T-helper 1 cell treated with Interleukin-12 subunit alpha and Interleukin-12 subunit beta and Interleukin-4 antibody, amounts not matched to agents 30 μg/mL and 1 μg/mL, for 36 hours (primary cell): ENCODE results near the gene SLAIN1.
"Not testable (repeated sequence)": the region's sequence is repeated elsewhere in the genome, so short reads cannot be mapped to it uniquely, and the experiment has no call there.

ENCODE experiments used
- H3K27ac Mint-ChIP-seq: one replicate; pipeline ENCODE4 v1.8.0; 2021; ENCODE audit warnings: mild to moderate bottlenecking, mixed read lengths
- H3K27me3 Mint-ChIP-seq: one replicate; pipeline ENCODE4 v1.8.0; 2021; ENCODE audit warnings: low read depth, mixed read lengths
- H3K36me3 Mint-ChIP-seq: one replicate; pipeline ENCODE4 v1.8.0; 2021; ENCODE audit warnings: low read depth, mixed read lengths
- H3K4me1 Mint-ChIP-seq: one replicate; pipeline ENCODE4 v1.8.0; 2021; ENCODE audit warnings: low read depth, mixed read lengths
- H3K4me3 Mint-ChIP-seq: one replicate; pipeline ENCODE4 v1.8.0; 2021; ENCODE audit warnings: mild to moderate bottlenecking, moderate library complexity, mixed read lengths
- H3K9me3 Mint-ChIP-seq: one replicate; pipeline ENCODE4 v1.8.0; 2021; ENCODE audit warnings: mixed read lengths

Gene SLAIN1

GRCh38 chr13:77697217-77698103 is at the start of gene SLAIN1:
Gene SLAIN1 (plus strand): TSS chr13:77697687. CDS start chr13:77697914, 227 bp downstream.
- Mint-ChIP-seq H3K9me3 (no peaks in the 10 kb centered on the region), H3K36me3 (peaks cover 4% of the 10 kb centered on the region), H3K4me3 (peak within 1 kb of the TSS; percentile 95), H3K4me1 (peaks cover 30% of the 10 kb centered on the region), H3K27ac (peak within 1 kb of the TSS; percentile 63), H3K27me3 (peaks cover 29% of the 10 kb centered on the region)

GRCh38 chr13:77650409-77650808 is 47.1 kb upstream of the SLAIN1 start:
- no peak overlapping the region for H3K4me3 Mint-ChIP-seq
- peaks cover 4% of the 10 kb centered on the region for H3K9me3 Mint-ChIP-seq
- no peaks in the 10 kb centered on the region for H3K4me1 Mint-ChIP-seq
- no peaks in the 10 kb centered on the region for H3K27me3 Mint-ChIP-seq
- no peak overlapping the region for H3K27ac Mint-ChIP-seq
- no peaks in the 10 kb centered on the region for H3K36me3 Mint-ChIP-seq

GRCh38 chr13:77653301-77653700 is 44.2 kb upstream of the SLAIN1 start:
- Mint-ChIP-seq H3K27ac (no peak overlapping the region), H3K9me3 (peaks cover 4% of the 10 kb centered on the region), H3K4me1 (no peaks in the 10 kb centered on the region), H3K4me3 (no peak overlapping the region), H3K36me3 (no peaks in the 10 kb centered on the region), H3K27me3 (peaks cover 7% of the 10 kb centered on the region)

- peaks cover 10% of the 10 kb centered on the region for H3K27me3 Mint-ChIP-seq
- not testable (repeated sequence) for H3K4me3 Mint-ChIP-seq, H3K4me1 Mint-ChIP-seq, H3K9me3 Mint-ChIP-seq, H3K27ac Mint-ChIP-seq, H3K36me3 Mint-ChIP-seq
Observed at GRCh38 chr13:77660016-77660415, 37.5 kb upstream of the SLAIN1 start.

GRCh38 chr13:77660841-77661250 is 36.6 kb upstream of the SLAIN1 start:
- peaks cover 15% of the 10 kb centered on the region for H3K27me3 Mint-ChIP-seq
- H3K4me3 Mint-ChIP-seq: no peak overlapping the region
- no peaks in the 10 kb centered on the region for H3K9me3 Mint-ChIP-seq
- no peaks in the 10 kb centered on the region for H3K4me1 Mint-ChIP-seq
- no peak overlapping the region for H3K27ac Mint-ChIP-seq
- no peaks in the 10 kb centered on the region for H3K36me3 Mint-ChIP-seq

GRCh38 chr13:77662301-77662700 is 35.2 kb upstream of the SLAIN1 start:
- not testable (repeated sequence) for H3K4me1 Mint-ChIP-seq, H3K27ac Mint-ChIP-seq, H3K4me3 Mint-ChIP-seq, H3K9me3 Mint-ChIP-seq, H3K36me3 Mint-ChIP-seq
- H3K27me3 Mint-ChIP-seq: peaks cover 16% of the 10 kb centered on the region

- not testable (repeated sequence) for H3K36me3 Mint-ChIP-seq, H3K4me1 Mint-ChIP-seq
Observed at GRCh38 chr13:77662831-77663230, 34.7 kb upstream of the SLAIN1 start.

GRCh38 chr13:77674852-77675251 is 22.6 kb upstream of the SLAIN1 start:
- H3K27me3 Mint-ChIP-seq: peaks cover 53% of the 10 kb centered on the region
- H3K27ac Mint-ChIP-seq: no peak overlapping the region
- H3K36me3 Mint-ChIP-seq: no peaks in the 10 kb centered on the region
- peaks cover 6% of the 10 kb centered on the region for H3K4me1 Mint-ChIP-seq
- no peak overlapping the region for H3K4me3 Mint-ChIP-seq
- peaks cover 11% of the 10 kb centered on the region for H3K9me3 Mint-ChIP-seq

More at GRCh38 chr13:77662831-77663230, 34.7 kb upstream of the SLAIN1 start:
- not testable (repeated sequence) for H3K4me3 Mint-ChIP-seq, H3K27ac Mint-ChIP-seq, H3K9me3 Mint-ChIP-seq
- H3K27me3 Mint-ChIP-seq: peaks cover 16% of the 10 kb centered on the region

- Mint-ChIP-seq H3K27ac (no peak overlapping the region), H3K4me1 (no peaks in the 10 kb centered on the region), H3K9me3 (peaks cover 3% of the 10 kb centered on the region), H3K4me3 (no peak overlapping the region), H3K36me3 (no peaks in the 10 kb centered on the region), H3K27me3 (peaks cover 46% of the 10 kb centered on the region)
Observed at GRCh38 chr13:77678691-77679235, 18.7 kb upstream of the SLAIN1 start.

GRCh38 chr13:77687799-77688198 is 9.7 kb upstream of the SLAIN1 start:
- Mint-ChIP-seq H3K9me3 (peaks cover 9% of the 10 kb centered on the region), H3K36me3 (no peaks in the 10 kb centered on the region), H3K4me3 (no peak overlapping the region), H3K27ac (no peak overlapping the region), H3K27me3 (peaks cover 35% of the 10 kb centered on the region), H3K4me1 (no peaks in the 10 kb centered on the region)

GRCh38 chr13:77691871-77692270 is 5.6 kb upstream of the SLAIN1 start:
- Mint-ChIP-seq H3K4me3 (no peak overlapping the region), H3K36me3 (no peaks in the 10 kb centered on the region), H3K27me3 (peaks cover 54% of the 10 kb centered on the region), H3K27ac (no peak overlapping the region), H3K9me3 (peaks cover 4% of the 10 kb centered on the region), H3K4me1 (peaks cover 10% of the 10 kb centered on the region)

GRCh38 chr13:77692746-77693448 is 4.6 kb upstream of the SLAIN1 start:
- no peak overlapping the region for H3K27ac Mint-ChIP-seq
- peaks cover 50% of the 10 kb centered on the region for H3K27me3 Mint-ChIP-seq
- H3K4me3 Mint-ChIP-seq: no peak overlapping the region
- H3K9me3 Mint-ChIP-seq: no peaks in the 10 kb centered on the region
- peaks cover 14% of the 10 kb centered on the region for H3K4me1 Mint-ChIP-seq
- no peaks in the 10 kb centered on the region for H3K36me3 Mint-ChIP-seq

- Mint-ChIP-seq H3K9me3 (no peaks in the 10 kb centered on the region), H3K27ac (no peak overlapping the region), H3K4me1 (peaks cover 14% of the 10 kb centered on the region), H3K36me3 (no peaks in the 10 kb centered on the region), H3K4me3 (no peak overlapping the region), H3K27me3 (peaks cover 46% of the 10 kb centered on the region)
Observed at GRCh38 chr13:77693449-77693940, 4.0 kb upstream of the SLAIN1 start.

GRCh38 chr13:77696006-77696878 is 1.2 kb upstream of the SLAIN1 start:
- H3K27ac Mint-ChIP-seq: peak overlapping the region; percentile 63

More at GRCh38 chr13:77696006-77696878, 1.2 kb upstream of the SLAIN1 start:
- Mint-ChIP-seq H3K9me3 (no peaks in the 10 kb centered on the region), H3K36me3 (peaks cover 4% of the 10 kb centered on the region), H3K4me1 (peaks cover 30% of the 10 kb centered on the region), H3K4me3 (peak overlapping the region; percentile 79), H3K27me3 (peaks cover 36% of the 10 kb centered on the region)
